SJCRH30 (cell line): ENCODE measurements around the gene BAIAP2L1. TPM values are rescaled to one million over a fixed set of nuclear protein-coding genes. Genes with fewer than 3 reads are reported as not detected.
A peak's percentile ranks its signal among the peaks of the same experiment; 100 is the strongest.

ENCODE experiments used
- DNase-seq, 2 experiments: peaks; one replicate each; pipeline ENCODE4 v3.0.0-alpha.2; 2015 to 2020
- H3K27ac ChIP-seq: fragments of 250-450 bp; sonication (Bioruptor Pico); 2 replicates; pipeline ENCODE4 v1.5.1; 2020; ENCODE audit warnings: mild to moderate bottlenecking, moderate library complexity
- H3K27me3 ChIP-seq: fragments of 250-450 bp; sonication (Bioruptor Pico); 2 replicates; pipeline ENCODE4 v1.5.1; 2020; ENCODE audit warnings: mild to moderate bottlenecking, moderate library complexity
- H3K36me3 ChIP-seq: fragments of 250-450 bp; sonication (Bioruptor Pico); 2 replicates; pipeline ENCODE4 v1.5.1; 2020; ENCODE audit warnings: mild to moderate bottlenecking, moderate library complexity
- H3K4me1 ChIP-seq: fragments of 250-450 bp; sonication (Bioruptor Pico); 2 replicates; pipeline ENCODE4 v1.5.1; 2020; ENCODE audit warnings: mild to moderate bottlenecking, moderate library complexity
- H3K4me3 ChIP-seq: fragments of 250-450 bp; sonication (Bioruptor Pico); 2 replicates; pipeline ENCODE4 v1.5.1; 2020; ENCODE audit warnings: mild to moderate bottlenecking, moderate library complexity
- H3K9me3 ChIP-seq: fragments of 250-450 bp; sonication (Bioruptor Pico); replicated peaks from 2 replicates; pipeline ENCODE4 v1.5.1; 2020; ENCODE audit warnings: mild to moderate bottlenecking, moderate library complexity
- total RNA-seq: library from RNA; depleted of rRNA; stranded (reverse); fragments of >200 nt; shearing (Covaris generic); gene quantifications from 2 replicates; pipeline ENCODE4 v1.2.3, GENCODE V29; 2014

BAIAP2L1 gene
- total RNA-seq, 1 experiment from 2014 or later, result 21.7 TPM

GRCh38 chr7:98280791-98281756, 119.8 kb downstream of the BAIAP2L1 start, which contains the start of gene BRI3:
Gene BRI3 (plus strand): TSS chr7:98281686. CDS start chr7:98281796, 110 bp downstream.
- Histone ChIP-seq H3K9me3 (no peaks in the 10 kb centered on the region), H3K36me3 (peaks cover 5% of the 10 kb centered on the region), H3K27ac (peak within 1 kb of the TSS; percentile 68), H3K4me1 (peaks cover 7% of the 10 kb centered on the region; the same call in 1 of the 2 replicates), H3K27me3 (no peaks in the 10 kb centered on the region), H3K4me3 (peak within 1 kb of the TSS; percentile 99)
- peak; percentile 91 to 94 for DNase-seq

DNA sequence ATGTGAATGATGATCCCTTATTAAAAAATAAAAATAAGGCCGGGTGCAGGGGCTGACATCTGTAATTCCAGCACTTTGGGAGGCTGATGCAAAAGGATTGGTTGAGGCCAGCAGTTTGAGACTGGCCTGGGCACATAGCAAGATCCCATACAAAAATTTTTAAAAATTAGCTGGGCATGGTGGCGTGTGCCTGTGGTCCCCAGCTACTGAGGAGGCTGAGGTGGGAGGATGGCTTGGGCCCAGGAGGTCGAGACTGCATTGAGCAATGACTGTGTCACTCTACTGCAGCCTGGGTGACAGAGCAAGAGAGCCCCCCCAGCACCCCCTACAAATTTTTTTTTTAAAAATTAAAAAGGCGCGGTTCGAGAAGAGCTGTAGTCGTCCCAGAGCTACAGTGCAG, 120.6 kb downstream of the BAIAP2L1 start:
- no peak for DNase-seq
- peaks cover 7% of the 10 kb centered on the region; the same call in 1 of the 2 replicates for H3K4me1 ChIP-seq
- H3K36me3 ChIP-seq, result peaks cover 5% of the 10 kb centered on the region
- H3K27ac ChIP-seq, result no peak overlapping the region
- H3K27me3 ChIP-seq, result no peaks in the 10 kb centered on the region
- H3K9me3 ChIP-seq, result no peaks in the 10 kb centered on the region
- no peak overlapping the region; the same call in 1 of the 2 replicates for H3K4me3 ChIP-seq

GRCh38 chr7:98278936-98279335, 122.0 kb downstream of the BAIAP2L1 start:
- no peaks in the 10 kb centered on the region for H3K9me3 ChIP-seq

GRCh38 chr7:98278408-98278807, 122.5 kb downstream of the BAIAP2L1 start:
- Histone ChIP-seq H3K27ac (peak overlapping the region; percentile 17; the same call in 1 of the 2 replicates), H3K27me3 (no peaks in the 10 kb centered on the region), H3K4me3 (no peak overlapping the region), H3K4me1 (peaks cover 7% of the 10 kb centered on the region; the same call in 1 of the 2 replicates), H3K9me3 (no peaks in the 10 kb centered on the region), H3K36me3 (peaks cover 5% of the 10 kb centered on the region)
- peak; percentile 33 to 60 for DNase-seq

More at GRCh38 chr7:98278936-98279335, 122.0 kb downstream of the BAIAP2L1 start:
- Histone ChIP-seq H3K27me3 (no peaks in the 10 kb centered on the region), H3K36me3 (peaks cover 5% of the 10 kb centered on the region), H3K27ac (peak overlapping the region; percentile 17; the same call in 1 of the 2 replicates), H3K4me3 (no peak overlapping the region), H3K4me1 (peaks cover 7% of the 10 kb centered on the region; the same call in 1 of the 2 replicates)
- DNase-seq, result peak; percentile 37 to 58

DNA sequence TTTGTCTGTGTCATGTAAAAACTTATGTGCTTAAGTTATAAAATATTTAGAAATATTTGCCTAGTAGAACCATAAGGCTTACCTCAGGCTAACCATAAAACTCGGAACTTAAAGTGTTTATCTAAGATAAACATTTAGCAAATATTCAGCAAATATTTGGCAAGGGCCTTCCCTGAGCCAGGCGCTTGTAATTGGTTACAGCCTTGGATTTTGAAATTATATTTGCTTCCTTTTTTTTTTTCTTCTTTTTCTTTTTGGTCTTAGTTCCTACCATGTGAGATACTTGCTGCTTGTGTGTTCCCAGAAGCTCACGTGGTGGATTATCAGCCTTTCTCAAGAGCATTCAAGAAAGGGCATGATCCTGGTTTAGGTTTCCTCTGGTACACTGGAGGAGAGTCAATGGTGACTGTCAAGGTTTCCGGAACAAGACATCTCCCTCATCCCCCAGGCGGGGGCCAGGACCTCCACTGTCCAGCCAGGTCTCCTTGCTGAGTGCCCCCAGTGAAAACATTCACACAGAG, 124.6 kb downstream of the BAIAP2L1 start:
- no peaks in the 10 kb centered on the region for H3K27me3 ChIP-seq
- H3K36me3 ChIP-seq, result no peaks in the 10 kb centered on the region
- no peak overlapping the region for H3K27ac ChIP-seq
- H3K9me3 ChIP-seq, result no peaks in the 10 kb centered on the region
- no peak overlapping the region for H3K4me3 ChIP-seq
- no peak for DNase-seq
- H3K4me1 ChIP-seq, result peaks cover 5% of the 10 kb centered on the region; the same call in 1 of the 2 replicates

DNA sequence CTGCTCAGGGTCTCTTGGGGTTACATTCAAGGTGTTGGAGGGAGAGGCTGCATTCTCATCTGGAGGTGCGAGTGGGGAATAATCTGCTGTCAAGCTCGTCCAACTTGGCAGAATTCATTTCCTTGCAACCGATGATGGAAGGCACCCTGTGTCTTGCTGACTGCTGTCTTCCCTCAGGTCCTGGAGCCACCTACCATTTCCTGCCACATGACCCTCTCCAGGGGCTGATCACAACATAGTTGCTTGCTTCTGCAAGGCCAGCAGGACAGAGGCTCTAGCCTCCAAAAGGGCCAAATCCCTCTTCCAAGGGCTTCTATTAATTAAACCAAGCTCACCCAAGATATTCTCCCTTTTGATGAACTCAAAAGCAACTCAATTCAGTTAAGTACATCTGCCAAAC, 133.6 kb downstream of the BAIAP2L1 start:
- H3K36me3 ChIP-seq, result no peaks in the 10 kb centered on the region
- H3K4me3 ChIP-seq, result no peak overlapping the region
- no peak for DNase-seq
- H3K27me3 ChIP-seq, result no peaks in the 10 kb centered on the region
- H3K27ac ChIP-seq, result no peak overlapping the region
- H3K9me3 ChIP-seq, result no peaks in the 10 kb centered on the region
- no peaks in the 10 kb centered on the region for H3K4me1 ChIP-seq

- no peaks in the 10 kb centered on the region for H3K36me3 ChIP-seq
- no peak overlapping the region for H3K4me3 ChIP-seq
- H3K27ac ChIP-seq, result no peak overlapping the region
- no peaks in the 10 kb centered on the region for H3K27me3 ChIP-seq
- no peak for DNase-seq
- no peaks in the 10 kb centered on the region for H3K9me3 ChIP-seq
- H3K4me1 ChIP-seq, result no peaks in the 10 kb centered on the region
Measured at GRCh38 chr7:98266840-98267239, 134.1 kb downstream of the BAIAP2L1 start.

- Histone ChIP-seq H3K9me3 (no peaks in the 10 kb centered on the region), H3K27me3 (no peaks in the 10 kb centered on the region), H3K4me3 (no peak overlapping the region), H3K36me3 (0 out of 2 replicates have a peak, but pooled peaks cover 1% of the 10 kb centered on the region), H3K4me1 (no peaks in the 10 kb centered on the region), H3K27ac (0 out of 2 replicates have a peak overlapping the region, but pooled peaks have one; percentile 9)
- DNase-seq, result no peak
Measured at GRCh38 chr7:98265841-98266271, 135.0 kb downstream of the BAIAP2L1 start.

GRCh38 chr7:98257701-98258100, 143.2 kb downstream of the BAIAP2L1 start:
- Histone ChIP-seq H3K27ac (no peak overlapping the region), H3K4me3 (no peak overlapping the region), H3K9me3 (no peaks in the 10 kb centered on the region), H3K27me3 (no peaks in the 10 kb centered on the region), H3K4me1 (peaks cover 5% of the 10 kb centered on the region; the same call in 1 of the 2 replicates), H3K36me3 (0 out of 2 replicates have a peak, but pooled peaks cover 4% of the 10 kb centered on the region)
- DNase-seq, result no peak

DNA sequence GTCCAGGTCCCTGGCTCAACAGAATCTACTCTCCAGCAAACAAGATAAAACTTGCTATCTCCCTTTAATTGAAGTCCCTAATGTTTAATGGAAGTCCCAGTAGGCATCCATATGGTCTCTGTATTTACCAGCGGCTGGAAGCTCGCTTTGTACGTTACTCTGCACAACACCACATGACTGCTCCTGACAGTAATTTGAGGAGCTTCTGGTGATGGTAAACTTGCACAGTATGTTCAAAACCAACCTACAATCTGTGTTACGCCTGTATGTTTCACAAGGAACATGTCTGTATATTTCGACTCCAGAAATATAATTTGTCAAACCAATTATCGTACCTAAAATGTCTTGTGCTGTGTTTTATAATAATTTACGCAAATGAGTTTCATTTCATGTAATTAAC, 144.5 kb downstream of the BAIAP2L1 start:
- Histone ChIP-seq H3K4me1 (peaks cover 6% of the 10 kb centered on the region; the same call in 1 of the 2 replicates), H3K9me3 (no peaks in the 10 kb centered on the region), H3K36me3 (0 out of 2 replicates have a peak, but pooled peaks cover 4% of the 10 kb centered on the region), H3K27me3 (no peaks in the 10 kb centered on the region), H3K27ac (no peak overlapping the region), H3K4me3 (no peak overlapping the region)
- no peak for DNase-seq

- Histone ChIP-seq H3K36me3 (no peaks in the 10 kb centered on the region), H3K27ac (no peak overlapping the region), H3K9me3 (no peaks in the 10 kb centered on the region), H3K4me3 (no peak overlapping the region), H3K4me1 (peaks cover 13% of the 10 kb centered on the region; the same call in 1 of the 2 replicates), H3K27me3 (no peaks in the 10 kb centered on the region)
- no peak for DNase-seq
Measured at GRCh38 chr7:98254951-98255610, 145.8 kb downstream of the BAIAP2L1 start.

DNA sequence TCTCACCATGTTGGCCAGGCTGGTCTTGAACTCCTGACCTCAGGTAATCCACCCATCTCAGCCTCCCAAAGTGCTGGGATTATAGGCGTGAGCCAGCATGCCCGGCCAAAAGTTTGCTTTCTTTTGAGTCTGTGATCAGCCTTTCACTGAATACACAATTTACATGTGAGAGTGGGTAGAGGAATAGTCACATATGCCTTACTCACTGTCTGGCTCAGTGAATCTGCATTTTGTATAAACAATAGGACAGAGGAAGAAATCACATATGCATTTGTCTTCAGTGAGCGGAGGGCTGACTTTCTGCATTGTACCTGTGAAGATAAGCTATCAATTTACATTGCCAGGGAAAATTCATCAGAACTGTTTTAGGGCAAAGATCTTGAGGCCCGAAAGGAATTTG, 146.4 kb downstream of the BAIAP2L1 start:
- Histone ChIP-seq H3K4me1 (peaks cover 13% of the 10 kb centered on the region; the same call in 1 of the 2 replicates), H3K27ac (no peak overlapping the region)
- DNase-seq, result no peak

DNA sequence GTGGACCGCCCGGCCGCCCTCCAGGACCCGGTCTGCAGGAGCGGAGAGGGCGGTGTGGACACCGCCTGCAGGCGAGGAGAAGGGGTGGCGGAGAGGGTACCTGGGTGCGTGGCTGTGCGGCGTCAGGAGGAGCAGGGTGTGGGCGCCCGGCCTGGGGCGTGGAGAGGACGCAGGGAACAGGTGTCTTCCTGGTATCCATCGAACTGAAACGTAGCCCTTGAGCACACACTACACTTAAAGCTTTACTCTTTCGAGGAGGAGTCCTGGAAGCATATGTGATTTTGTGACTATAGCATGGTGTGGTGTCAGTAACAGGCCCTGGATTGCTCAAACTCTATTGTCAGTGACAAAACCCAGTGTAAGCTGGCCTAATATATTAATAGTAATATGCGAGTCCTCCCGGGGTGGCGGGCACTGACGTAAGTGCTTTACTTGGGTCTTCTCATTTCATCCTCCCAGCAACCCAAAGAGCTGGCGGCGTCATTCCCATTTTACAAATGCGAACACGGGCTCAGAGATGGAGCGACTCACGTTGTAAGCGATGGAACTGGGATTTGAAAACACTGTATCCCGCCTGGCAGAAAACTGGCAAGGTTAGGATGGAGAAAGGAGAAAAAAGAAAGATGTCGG, 148.3 kb downstream of the BAIAP2L1 start:
- no peak for DNase-seq
- no peaks in the 10 kb centered on the region for H3K9me3 ChIP-seq
- peaks cover 13% of the 10 kb centered on the region; the same call in 1 of the 2 replicates for H3K4me1 ChIP-seq
- H3K27ac ChIP-seq, result peak overlapping the region; percentile 74
- no peaks in the 10 kb centered on the region for H3K27me3 ChIP-seq
- no peaks in the 10 kb centered on the region for H3K36me3 ChIP-seq
- peak overlapping the region; percentile 85 for H3K4me3 ChIP-seq

More for the DNA sequence above, 146.4 kb downstream of the BAIAP2L1 start:
- H3K27me3 ChIP-seq, result no peaks in the 10 kb centered on the region
- H3K9me3 ChIP-seq, result no peaks in the 10 kb centered on the region
- no peaks in the 10 kb centered on the region for H3K36me3 ChIP-seq
- no peak overlapping the region for H3K4me3 ChIP-seq
